SH-SY5Y (cell line): ENCODE measurements around the gene RALGAPA2.
A peak's percentile ranks its signal among the peaks of the same experiment; 100 is the strongest.

Experiments
- GATA2 ChIP-seq: IDR thresholded peaks from 2 replicates; pipeline ENCODE4 v1.6.1; 2011; ENCODE audit warnings: mild to moderate bottlenecking, low read depth, low read length
- GATA3 ChIP-seq: IDR thresholded peaks from 2 replicates; pipeline ENCODE4 v1.6.1; 2011; ENCODE audit warnings: low read depth, mild to moderate bottlenecking, low read length, moderate library complexity

Gene RALGAPA2

GRCh38 chr20:20409331-20409730, 303.1 kb downstream of the RALGAPA2 start:
- TF ChIP-seq GATA2 (no peak), GATA3 (no peak)

- TF ChIP-seq GATA2: peak; percentile 72
- TF ChIP-seq GATA3: peak; percentile 51
Measured at GRCh38 chr20:20407891-20408805, 304.3 kb downstream of the RALGAPA2 start.

- no peak for TF ChIP-seq GATA3
- TF ChIP-seq GATA2: no peak
Measured at GRCh38 chr20:20406306-20406705, 306.1 kb downstream of the RALGAPA2 start.

GRCh38 chr20:20405623-20406022, 306.8 kb downstream of the RALGAPA2 start:
- no peak for TF ChIP-seq GATA3
- TF ChIP-seq GATA2: no peak

GRCh38 chr20:20404633-20405032, 307.8 kb downstream of the RALGAPA2 start:
- TF ChIP-seq GATA2 (no peak), GATA3 (no peak)

GRCh38 chr20:20401991-20402390, 310.5 kb downstream of the RALGAPA2 start:
- TF ChIP-seq GATA3 (no peak), GATA2 (no peak)

GRCh38 chr20:20399531-20400500, 312.6 kb downstream of the RALGAPA2 start:
- TF ChIP-seq GATA3 (no peak), GATA2 (no peak)

- TF ChIP-seq GATA2: no peak
- TF ChIP-seq GATA3: no peak
Measured at GRCh38 chr20:20398123-20398522, 314.3 kb downstream of the RALGAPA2 start.

- TF ChIP-seq GATA3: no peak
Measured at GRCh38 chr20:20396794-20397193, 315.6 kb downstream of the RALGAPA2 start.

- TF ChIP-seq GATA3: no peak
- no peak for TF ChIP-seq GATA2
Measured at GRCh38 chr20:20395903-20396568, 316.4 kb downstream of the RALGAPA2 start.

- TF ChIP-seq GATA2 (no peak), GATA3 (no peak)
Measured at GRCh38 chr20:20395087-20395486, 317.4 kb downstream of the RALGAPA2 start.

- TF ChIP-seq GATA3: no peak
- no peak for TF ChIP-seq GATA2
Measured at GRCh38 chr20:20393207-20394120, 319.0 kb downstream of the RALGAPA2 start.

- no peak for TF ChIP-seq GATA2
- no peak for TF ChIP-seq GATA3
Measured at GRCh38 chr20:20391766-20392165, 320.7 kb downstream of the RALGAPA2 start.

GRCh38 chr20:20391115-20391514, 321.3 kb downstream of the RALGAPA2 start:
- TF ChIP-seq GATA2 (no peak), GATA3 (no peak)
